NK-92 treated with Interleukin-12 subunit alpha and Interleukin-12 subunit beta, amount 100 ng/mL, for 24 hours (cell line): ENCODE results near the gene DDX24.

ENCODE experiments used
- DNase-seq: peaks from one replicate; lab custom pipeline; 2025; lab: John Stamatoyannopoulos, UW

DDX24 gene

DNA sequence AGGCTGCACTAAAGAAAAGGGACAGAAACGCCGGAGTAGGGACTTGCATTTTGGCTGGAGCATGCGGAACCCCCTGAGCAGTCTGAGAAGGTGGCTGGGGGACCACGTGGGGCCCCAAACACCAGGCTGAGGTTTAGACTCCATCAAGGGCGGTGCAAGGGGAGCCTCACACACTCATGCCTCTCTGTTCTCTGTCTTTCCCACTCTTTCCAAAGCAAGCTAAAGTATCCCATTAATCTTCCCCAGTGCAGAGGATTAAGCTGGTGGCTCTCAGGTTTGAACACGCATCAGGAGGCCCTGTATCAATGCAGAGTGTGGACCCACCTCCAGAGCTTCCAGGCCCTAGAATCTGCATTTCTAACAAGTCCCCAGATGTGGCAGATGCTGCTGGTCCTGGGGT, 70.4 kb downstream of the DDX24 start:
- DNase-seq: no peak

DNA sequence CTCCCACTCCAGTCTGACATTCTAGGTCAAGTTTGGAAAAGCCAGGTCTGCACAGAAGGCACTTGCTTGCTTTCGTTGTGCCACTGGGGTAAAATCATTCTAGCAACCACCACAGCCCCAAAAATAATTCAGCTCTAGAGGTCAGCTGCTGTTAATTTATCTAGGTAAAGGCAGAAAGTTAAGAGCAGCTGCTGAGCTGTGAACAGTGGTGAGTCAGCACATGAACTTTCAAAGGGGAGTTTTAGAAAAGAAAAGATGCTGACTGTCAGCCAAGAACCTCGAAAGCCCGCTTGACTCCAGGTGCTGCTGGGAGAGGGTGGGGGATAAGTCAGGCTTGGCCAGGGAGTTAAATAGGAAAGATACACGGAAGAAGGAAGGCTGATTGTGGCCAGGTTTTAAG, 71.2 kb downstream of the DDX24 start:
- DNase-seq: peak; percentile 35

- DNase-seq: no peak
Observed at GRCh38 chr14:94008234-94008633, 72.8 kb downstream of the DDX24 start.

DNA sequence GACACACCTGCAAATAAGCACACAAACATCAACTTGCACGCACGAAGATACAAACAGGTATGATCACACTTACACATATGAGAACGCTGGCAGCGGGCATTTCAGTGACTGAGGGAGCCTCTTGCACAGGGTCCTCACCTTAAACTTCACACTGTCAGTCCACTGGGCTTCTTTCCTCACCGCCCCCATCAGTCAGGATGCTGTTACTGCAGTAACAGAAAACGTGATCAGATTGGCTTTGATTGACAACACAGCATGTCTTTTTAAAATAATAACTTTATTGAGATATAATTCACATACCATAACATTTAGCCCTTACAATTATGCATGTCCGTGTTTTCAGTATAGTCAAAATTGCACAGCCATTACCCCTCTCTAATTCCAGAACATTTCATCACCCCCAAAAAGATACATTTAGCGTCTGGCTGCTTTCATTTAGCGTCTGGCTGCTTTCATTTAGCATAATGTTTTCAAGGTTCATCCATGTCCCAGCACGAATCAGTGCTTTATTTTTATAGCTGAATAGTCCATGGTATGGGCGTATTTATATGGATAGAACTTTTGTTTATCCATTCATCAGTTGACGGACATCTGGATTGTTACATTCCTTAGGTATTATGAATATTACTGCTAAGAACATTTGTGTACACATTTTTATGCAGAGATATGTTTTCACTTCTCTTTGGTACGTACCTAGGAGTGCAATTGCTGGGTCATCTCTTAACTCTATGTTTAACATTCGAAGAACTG, 75.5 kb downstream of the DDX24 start:
- DNase-seq: no peak

DNA sequence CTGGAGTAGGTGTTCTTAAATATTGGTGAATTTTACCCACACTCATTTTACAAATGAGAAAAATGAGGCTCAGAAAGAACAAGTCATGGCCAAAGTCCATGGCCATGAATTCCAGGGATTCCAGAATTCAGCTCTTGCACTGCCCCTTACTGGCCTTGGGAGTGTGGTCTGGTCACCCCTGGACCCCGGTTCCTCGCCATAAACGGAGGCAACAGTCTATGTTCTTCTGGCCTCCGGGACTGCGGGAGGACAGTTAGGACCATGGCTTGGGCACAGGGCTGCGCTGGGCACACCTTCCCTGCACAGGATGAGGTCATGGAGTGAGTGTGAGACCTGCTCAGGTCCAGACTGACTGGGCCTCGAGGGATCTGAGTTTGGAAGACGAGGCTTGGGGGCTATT, 77.0 kb downstream of the DDX24 start:
- no peak for DNase-seq

- no peak for DNase-seq
Observed at GRCh38 chr14:94003397-94003796, 77.6 kb downstream of the DDX24 start.

DNA sequence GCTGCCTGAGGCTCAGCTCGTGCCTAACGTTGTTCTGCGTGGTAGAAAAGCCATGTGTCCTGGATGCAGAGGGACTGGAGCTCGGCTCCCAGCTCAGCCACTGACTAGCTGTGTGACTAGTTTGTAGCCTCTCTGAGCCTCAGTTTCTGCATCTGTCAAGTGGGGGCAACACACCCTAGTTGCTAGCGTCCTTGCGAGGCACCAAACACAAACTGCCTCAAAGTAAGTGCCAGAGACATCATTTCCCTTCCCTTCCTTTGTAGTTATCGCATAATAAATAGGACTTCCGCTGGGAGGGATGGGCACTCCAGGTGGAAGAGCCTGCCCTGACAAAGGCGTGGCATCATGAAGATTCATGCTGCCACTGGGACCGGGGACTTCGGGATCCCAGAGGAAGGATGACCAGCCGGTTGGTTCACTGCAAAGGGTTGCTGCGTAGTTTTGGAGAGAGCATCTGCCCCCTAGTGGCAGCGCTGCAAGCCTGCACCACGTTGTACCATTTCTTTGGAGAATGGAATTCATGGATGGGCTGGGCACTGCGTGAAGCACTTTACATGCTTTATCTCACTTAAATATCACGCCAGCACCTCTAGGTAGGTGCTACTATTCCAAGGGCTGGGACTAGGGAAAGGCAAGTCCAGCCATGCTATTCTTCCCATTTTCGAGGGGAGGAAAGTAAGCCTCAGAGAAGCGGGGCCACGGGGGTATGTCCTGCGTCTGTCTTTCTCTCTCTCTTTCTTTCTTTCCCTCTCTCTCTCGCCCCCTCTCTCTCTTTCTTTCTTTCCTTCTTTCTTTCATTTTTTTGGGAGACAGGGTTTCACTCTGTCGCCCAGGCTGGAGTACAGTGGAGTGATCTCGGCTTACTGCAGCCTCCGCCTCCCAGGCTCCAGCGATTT, 79.3 kb downstream of the DDX24 start:
- DNase-seq: peak; percentile 32

- no peak for DNase-seq
Observed at GRCh38 chr14:94001016-94001415, 80.0 kb downstream of the DDX24 start.

DNA sequence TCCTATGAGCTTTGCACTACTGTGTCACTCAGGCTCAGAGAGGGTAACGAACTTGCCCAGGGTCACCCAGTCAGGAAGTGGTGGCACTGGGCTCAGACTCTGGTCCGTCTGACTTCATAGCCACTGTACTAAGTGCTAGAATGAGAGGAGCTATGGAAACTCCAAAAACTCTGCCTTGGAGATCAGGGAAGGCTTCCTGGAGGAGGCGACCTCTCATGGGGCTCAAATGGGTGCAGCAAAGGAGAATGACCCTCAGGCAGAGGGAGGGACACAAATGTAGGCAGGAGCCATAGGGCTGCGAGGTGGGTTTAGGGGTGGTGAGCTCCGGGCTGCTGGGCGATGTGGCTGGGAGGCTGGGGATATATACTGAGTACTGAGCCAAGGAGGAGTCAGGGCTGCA, 80.7 kb downstream of the DDX24 start:
- no peak for DNase-seq

- DNase-seq: no peak
Observed at GRCh38 chr14:93999573-93999972, 81.4 kb downstream of the DDX24 start.

DNA sequence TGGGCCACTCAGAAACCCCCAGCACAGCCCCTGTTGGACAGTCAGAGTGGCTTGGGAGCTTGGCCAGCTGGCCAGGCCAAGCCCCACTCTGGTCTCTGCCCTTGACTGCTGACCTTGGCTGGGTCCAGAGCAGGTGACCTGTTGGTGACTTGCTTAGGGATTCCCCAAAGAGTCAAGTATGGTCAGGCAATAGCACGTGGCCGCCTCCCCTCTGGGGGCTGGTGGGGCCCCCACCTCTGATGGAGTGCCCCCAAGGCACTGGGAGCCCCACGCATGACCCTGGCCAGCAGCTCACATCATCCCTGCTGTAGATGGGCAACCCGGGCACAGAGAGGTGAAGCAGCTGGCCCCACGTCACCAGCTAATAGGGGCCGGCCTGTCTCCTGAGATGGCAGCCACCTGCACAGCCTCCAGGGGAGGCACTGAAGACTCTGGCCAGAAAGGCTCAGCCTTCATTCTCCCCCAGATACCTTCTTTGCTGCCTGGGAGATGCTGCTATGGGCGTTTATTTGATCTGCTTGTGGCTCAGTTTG, 82.1 kb downstream of the DDX24 start:
- no peak for DNase-seq
